Measurements from ENCODE around the gene SLC26A1.
"Not testable (repeated sequence)": the region's sequence is repeated elsewhere in the genome, so short reads cannot be mapped to it uniquely, and the experiment has no call there.

The SLC26A1 gene

DNA sequence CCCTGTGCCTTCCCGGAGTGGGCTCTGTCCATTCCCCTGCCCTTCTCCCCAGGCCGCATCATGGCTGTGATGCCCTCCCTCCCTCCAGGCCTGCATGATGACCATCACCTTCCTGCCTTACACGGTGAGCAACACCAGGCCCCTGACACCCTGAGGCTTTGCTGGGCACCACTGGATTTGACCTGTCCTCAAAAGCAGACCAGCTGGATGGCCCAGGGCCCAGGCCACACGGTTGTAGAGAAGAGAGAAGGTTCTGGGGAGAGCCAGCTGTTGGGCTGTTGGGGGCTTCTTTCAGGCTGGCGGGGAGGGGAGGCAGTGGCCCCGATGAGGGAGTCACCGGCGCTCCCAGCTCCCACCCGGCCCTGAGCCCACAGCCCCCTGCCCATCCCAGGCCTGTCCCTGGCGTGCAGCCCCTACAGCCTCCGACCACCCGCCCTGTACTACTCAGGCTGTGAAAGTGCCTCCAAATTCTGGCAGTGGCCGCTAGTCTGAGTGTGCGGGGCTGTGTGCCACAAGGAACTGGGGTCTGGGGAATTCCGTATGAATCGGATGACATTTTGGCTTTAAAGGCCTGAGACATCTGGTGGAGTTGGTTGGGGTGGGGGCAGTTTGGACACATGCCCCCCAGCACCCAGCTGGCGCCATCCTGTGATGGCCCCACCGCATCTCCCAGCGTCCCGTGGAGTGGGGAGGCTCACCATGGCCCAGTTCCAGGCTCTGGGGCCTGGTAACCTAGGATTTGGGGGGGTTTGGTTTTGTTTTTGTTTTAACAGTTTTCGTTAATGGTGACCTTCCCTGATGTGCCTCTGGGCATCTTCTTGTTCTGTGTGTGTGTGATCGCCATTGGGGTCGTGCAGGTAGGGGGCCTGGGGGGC is 41.4 kb downstream of the SLC26A1 start:
- no peak for DNase-seq

GRCh38 chr4:951186-951585 is 42.0 kb downstream of the SLC26A1 start:
- DNase-seq = no peak

GRCh38 chr4:950136-951020 is 42.8 kb downstream of the SLC26A1 start:
- no peak for DNase-seq

DNA sequence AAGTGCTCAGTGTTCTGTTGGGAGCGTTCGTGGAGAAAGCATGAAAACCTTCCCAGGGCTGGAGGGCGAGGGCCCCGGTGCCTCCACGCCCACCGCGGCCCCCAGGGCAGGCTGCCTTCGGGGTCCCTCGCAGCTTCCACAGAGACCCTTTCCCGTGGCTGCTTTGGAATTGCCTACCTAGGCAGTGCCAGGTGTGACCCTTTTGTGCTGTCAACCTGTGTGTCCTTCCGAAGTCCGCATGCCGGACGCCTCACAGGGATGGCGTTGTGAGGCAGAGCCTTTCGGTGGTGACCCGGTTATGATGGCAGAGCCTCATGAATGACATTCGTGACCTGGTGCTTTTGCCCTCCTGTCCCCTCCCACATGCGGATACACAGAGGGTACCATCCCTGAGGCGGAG is 43.5 kb downstream of the SLC26A1 start:
- no peak for DNase-seq

- no peak for DNase-seq
Observed at GRCh38 chr4:948936-949300, 44.3 kb downstream of the SLC26A1 start.

DNA sequence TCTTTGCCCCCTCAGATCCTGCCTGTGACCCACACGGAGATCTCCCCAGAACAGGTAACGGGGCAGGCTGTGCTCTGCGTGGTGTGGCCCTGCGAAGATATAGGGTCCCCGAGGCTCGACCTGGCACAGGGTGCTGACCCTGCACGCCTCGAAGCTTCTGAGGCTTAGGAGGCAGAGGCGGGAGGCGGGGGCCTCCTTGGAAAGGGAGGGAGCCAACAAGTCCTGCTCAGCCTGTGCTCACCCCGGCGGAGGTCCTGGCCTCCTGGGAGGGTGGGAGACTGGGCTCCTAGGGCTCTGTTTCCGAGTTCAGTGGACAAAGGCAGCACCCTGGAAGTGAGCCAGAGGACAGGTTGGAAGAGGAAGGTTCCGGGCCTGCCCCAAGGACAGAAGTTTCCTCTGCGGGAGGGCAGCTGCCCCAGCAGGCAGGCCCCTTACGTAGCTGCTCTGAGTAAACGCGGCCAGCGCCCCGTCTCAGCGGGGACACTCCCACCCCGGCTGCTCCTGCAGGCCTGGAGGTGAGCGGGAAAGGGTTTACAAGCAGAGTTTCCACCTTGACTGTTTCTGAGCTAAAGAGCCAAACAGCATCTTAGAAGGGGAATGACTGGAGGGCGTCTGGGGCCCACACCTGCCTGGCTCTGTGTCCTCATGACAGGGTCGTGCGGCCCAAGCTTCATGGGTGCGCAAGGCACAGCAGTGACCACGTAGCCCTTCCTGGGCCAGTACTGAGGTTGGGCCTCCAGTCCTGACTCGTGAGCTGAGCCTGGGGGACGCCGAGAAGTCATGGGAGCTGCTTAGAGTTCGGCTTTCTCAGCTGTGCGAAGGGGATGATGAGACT is 44.9 kb downstream of the SLC26A1 start:
- no peak for DNase-seq

GRCh38 chr4:947491-947971 is 45.7 kb downstream of the SLC26A1 start:
- no peak for DNase-seq

- no peak for DNase-seq
Observed at GRCh38 chr4:946517-947471, 46.4 kb downstream of the SLC26A1 start.

- no peak for DNase-seq
Observed at GRCh38 chr4:946103-946450, 47.1 kb downstream of the SLC26A1 start.

DNA sequence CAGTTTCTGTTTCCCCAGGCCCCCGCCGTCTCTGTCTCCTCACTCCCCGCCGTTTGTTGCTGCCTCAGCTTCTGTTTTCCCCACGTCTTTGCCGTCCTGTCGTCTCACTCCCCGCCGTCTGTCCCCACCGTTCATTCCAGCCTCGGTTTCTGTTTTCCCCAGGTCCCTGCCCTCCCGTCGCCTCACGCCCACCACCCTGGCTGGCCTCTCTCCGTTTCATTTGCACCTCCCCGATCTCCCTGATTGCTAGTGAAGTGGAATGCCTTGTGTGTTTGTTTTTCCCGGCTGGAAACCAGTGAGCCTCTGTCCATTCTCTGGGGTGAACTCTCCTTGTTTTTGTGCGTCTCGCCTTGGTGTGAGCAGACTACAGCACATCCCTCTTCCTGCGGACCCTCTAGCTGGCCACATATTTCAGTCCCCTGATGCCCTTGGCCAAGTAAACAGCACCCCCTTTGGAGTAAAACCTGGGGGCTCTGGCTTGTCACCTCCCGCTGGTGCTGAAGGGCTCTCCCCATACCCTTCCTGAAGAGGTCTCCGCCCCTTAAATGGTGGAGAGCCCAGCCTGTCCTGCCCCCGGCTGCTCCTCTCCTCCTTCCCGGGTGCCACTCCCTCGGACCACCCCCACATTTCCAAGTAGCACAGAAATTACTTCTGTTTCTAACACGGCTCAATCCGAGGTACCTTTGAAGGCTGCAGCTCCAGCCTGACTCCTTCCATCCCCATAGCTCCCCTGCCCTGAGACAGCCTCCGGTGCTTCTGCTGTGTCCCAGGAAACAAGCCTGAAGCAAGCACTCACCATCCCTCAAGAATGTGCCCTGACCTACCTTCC is 47.7 kb downstream of the SLC26A1 start:
- no peak for DNase-seq

DNA sequence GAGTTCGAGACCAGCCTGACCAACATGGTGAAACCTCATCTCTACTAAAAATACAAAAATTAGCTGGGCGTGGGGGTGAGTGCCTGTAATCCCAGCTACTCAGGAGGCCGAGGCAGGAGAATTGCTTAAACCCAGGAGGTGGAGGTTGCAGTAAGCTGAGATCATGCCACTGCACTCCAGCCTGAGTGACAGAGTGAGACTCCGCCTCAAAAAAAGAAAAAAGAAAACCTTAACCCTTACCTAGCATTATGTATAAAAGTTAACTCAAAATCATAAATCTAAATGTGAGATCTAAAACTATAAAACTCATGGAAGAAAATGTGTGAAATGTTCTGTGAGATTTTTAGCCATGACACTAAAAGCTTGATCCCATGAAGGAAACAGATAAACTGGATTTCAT is 53.7 kb downstream of the SLC26A1 start:
- DNase-seq = not testable (repeated sequence)
